H9 (cell line): ENCODE data around the gene POU1F1. TPM values are rescaled to one million over a fixed set of nuclear protein-coding genes. Genes with fewer than 3 reads are reported as not detected.

ENCODE experiments used
- DNase-seq: peaks from one replicate; pipeline ENCODE4 v3.0.0-alpha.2; 2017
- H2AFZ ChIP-seq: one replicate; pipeline ENCODE4 v1.6.1; 2013; ENCODE audit warnings: mild to moderate bottlenecking, low read length, control low read depth, moderate library complexity
- H2AK5ac ChIP-seq: 2 replicates; pipeline ENCODE4 v1.6.1; 2013; ENCODE audit warnings: low read length, control low read depth, mixed read lengths; ENCODE audit not compliant: insufficient read length
- H2BK120ac ChIP-seq: one replicate; pipeline ENCODE4 v1.6.1; 2013; ENCODE audit warnings: low read depth, mild to moderate bottlenecking, low read length, control low read depth, inconsistent platforms; ENCODE audit not compliant: poor library complexity, severe bottlenecking
- H2BK12ac ChIP-seq: 2 replicates; pipeline ENCODE4 v1.6.1; 2013; ENCODE audit warnings: low read length, control low read depth, mixed read lengths, low read depth; ENCODE audit not compliant: insufficient read length
- H2BK15ac ChIP-seq: 2 replicates; pipeline ENCODE4 v1.6.1; 2013; ENCODE audit warnings: low read depth, low read length, control low read depth
- H2BK20ac ChIP-seq: one replicate; pipeline ENCODE4 v1.6.1; 2013; ENCODE audit warnings: low read depth, mild to moderate bottlenecking, low read length, control low read depth, inconsistent platforms; ENCODE audit not compliant: poor library complexity, severe bottlenecking
- H2BK5ac ChIP-seq: 2 replicates; pipeline ENCODE4 v1.6.1; 2013; ENCODE audit warnings: low read length, control low read depth, mixed read lengths; ENCODE audit not compliant: insufficient read length
- H3K14ac ChIP-seq: 2 replicates; pipeline ENCODE4 v1.6.1; 2013; ENCODE audit warnings: low read length, control low read depth; ENCODE audit not compliant: insufficient read depth
- H3K18ac ChIP-seq: 2 replicates; pipeline ENCODE4 v1.6.1; 2013; ENCODE audit warnings: low read depth, mild to moderate bottlenecking, mixed read lengths, low read length, control low read depth; ENCODE audit not compliant: insufficient read length
- H3K23ac ChIP-seq: 2 replicates; pipeline ENCODE4 v1.6.1; 2013; ENCODE audit warnings: low read length, control low read depth, mixed read lengths, low read depth; ENCODE audit not compliant: insufficient read length
- H3K23me2 ChIP-seq: 2 replicates; pipeline ENCODE4 v1.6.1; 2013; ENCODE audit warnings: low read depth, mild to moderate bottlenecking, mixed read lengths, low read length, control low read depth; ENCODE audit not compliant: insufficient read length, poor library complexity, severe bottlenecking
- H3K27ac ChIP-seq: 2 replicates; pipeline ENCODE4 v1.5.1; 2013; ENCODE audit warnings: low read length, control low read depth, mixed read lengths, low read depth; ENCODE audit not compliant: insufficient read length
- H3K27me3 ChIP-seq: 2 replicates; pipeline ENCODE4 v1.6.1; 2013; ENCODE audit warnings: low read length, control low read depth, inconsistent platforms; ENCODE audit not compliant: insufficient read depth
- H3K4ac ChIP-seq: 2 replicates; pipeline ENCODE4 v1.6.1; 2013; ENCODE audit warnings: low read depth, mild to moderate bottlenecking, control low read depth, inconsistent platforms, low read length, moderate library complexity
- H3K4me1 ChIP-seq: 2 replicates; pipeline ENCODE4 v1.6.1; 2013; ENCODE audit warnings: low read length, control low read depth, inconsistent platforms; ENCODE audit not compliant: insufficient read depth
- H3K4me2 ChIP-seq: 2 replicates; pipeline ENCODE4 v1.6.1; 2013; ENCODE audit warnings: low read length, control low read depth, mixed read lengths; ENCODE audit not compliant: insufficient read length, insufficient read depth
- H3K56ac ChIP-seq: 2 replicates; pipeline ENCODE4 v1.6.1; 2013; ENCODE audit warnings: low read depth, mild to moderate bottlenecking, mixed read lengths, low read length, control low read depth; ENCODE audit not compliant: insufficient read length
- H3K79me1 ChIP-seq: 2 replicates; pipeline ENCODE4 v1.6.1; 2013; ENCODE audit warnings: low read depth, mild to moderate bottlenecking, moderate library complexity, low read length, control low read depth, inconsistent platforms; ENCODE audit not compliant: insufficient read depth, poor library complexity, severe bottlenecking
- H3K79me2 ChIP-seq: 2 replicates; pipeline ENCODE4 v1.6.1; 2013; ENCODE audit warnings: low read length, control low read depth, inconsistent platforms; ENCODE audit not compliant: insufficient read depth
- H3K9ac ChIP-seq: 2 replicates; pipeline ENCODE4 v1.6.1; 2013; ENCODE audit warnings: low read length, control low read depth, mixed read lengths; ENCODE audit not compliant: insufficient read length; ENCODE audit errors: extremely low read depth
- H3K9me3 ChIP-seq: one replicate; pipeline ENCODE4 v1.6.1; 2013; ENCODE audit warnings: low read depth, low read length, inconsistent platforms; ENCODE audit not compliant: control insufficient read depth
- H3T11ph ChIP-seq: one replicate; pipeline ENCODE4 v1.6.1; 2013; ENCODE audit warnings: mild to moderate bottlenecking, low read length, control low read depth, inconsistent platforms
- H4K20me1 ChIP-seq: one replicate; pipeline ENCODE4 v1.6.1; 2013; ENCODE audit not compliant: control insufficient read depth, insufficient read length, insufficient read depth
- H4K5ac ChIP-seq: 2 replicates; pipeline ENCODE4 v1.6.1; 2013; ENCODE audit warnings: low read depth, mild to moderate bottlenecking, mixed read lengths, low read length, control low read depth; ENCODE audit not compliant: insufficient read length
- H4K8ac ChIP-seq: replicated peaks from 2 replicates; pipeline ENCODE4 v1.6.1; 2013; ENCODE audit warnings: low read length, control low read depth, mixed read lengths, low read depth; ENCODE audit not compliant: insufficient read length
- H4K91ac ChIP-seq: 2 replicates; pipeline ENCODE4 v1.6.1; 2013; ENCODE audit warnings: low read depth, mild to moderate bottlenecking, moderate library complexity, mixed read lengths, low read length, control low read depth; ENCODE audit not compliant: insufficient read length
- H3K27ac Mint-ChIP-seq, 3 experiments: 2 replicates in 2 of 3; 3 replicates in 1 of 3; pipeline ENCODE4 v1.8.0; 2020 to 2021; ENCODE audit warnings: mixed read lengths in 3 of 3, mild to moderate bottlenecking in 1 of 3, moderate library complexity in 1 of 3
- H3K27me3 Mint-ChIP-seq: 2 replicates; pipeline ENCODE4 v1.8.0; 2021; ENCODE audit warnings: low read depth, mild to moderate bottlenecking, moderate library complexity, mixed read lengths
- H3K36me3 Mint-ChIP-seq, 3 experiments: 2 replicates in 2 of 3; 3 replicates in 1 of 3; pipeline ENCODE4 v1.8.0; 2020 to 2021; ENCODE audit warnings: low read depth in 3 of 3, mixed read lengths in 3 of 3; ENCODE audit not compliant: insufficient read depth in 1 of 3
- H3K4me1 Mint-ChIP-seq, 2 experiments: 2 replicates each; pipeline ENCODE4 v1.8.0; 2020; ENCODE audit warnings: mixed read lengths in 2 of 2
- H3K4me3 Mint-ChIP-seq, 2 experiments: 2 replicates in 1 of 2; 3 replicates in 1 of 2; pipeline ENCODE4 v1.8.0; 2020 to 2021; ENCODE audit warnings: mild to moderate bottlenecking in 2 of 2, mixed read lengths in 2 of 2, moderate library complexity in 1 of 2
- H3K9me3 Mint-ChIP-seq, 2 experiments: 2 replicates in 1 of 2; 3 replicates in 1 of 2; pipeline ENCODE4 v1.8.0; 2020; ENCODE audit warnings: mild to moderate bottlenecking in 2 of 2, mixed read lengths in 2 of 2, moderate library complexity in 1 of 2
- CTCF ChIP-seq: fragments of 200-600 bp; sonication (generic); conservative IDR thresholded peaks from 3 replicates; pipeline ENCODE4 v1.8.0; 2021; ENCODE audit warnings: antibody characterized with exemption, mild to moderate bottlenecking
- WGBS: extraction: QIAGEN DNeasy Blood & Tissue Kit; methylation state at CpG from one replicate; pipeline ENCODE4 v1.1.7; 2013; ENCODE audit warnings: missing lambda C conversion rate, low lambda C conversion rate, mixed read lengths; ENCODE audit not compliant: insufficient read length; ENCODE audit errors: extremely low coverage; 5-methylcytosine and 5-hydroxymethylcytosine counted together
- total RNA-seq: library from RNA; stranded (reverse); gene quantifications from 2 replicates; pipeline ENCODE4 v1.2.1, GENCODE V29; 2021

POU1F1 gene
- total RNA-seq, 1 experiment from 2014 or later = not detected

- Histone ChIP-seq H2BK12ac (no peak overlapping the region), H4K8ac (no peak overlapping the region), H3K27me3 (no peaks in the 10 kb centered on the region), H3K18ac (no peak overlapping the region), H2BK5ac (no peak overlapping the region), H3K79me2 (no peaks in the 10 kb centered on the region), H4K5ac (no peak overlapping the region), H2BK20ac (no peak overlapping the region), H3K9me3 (no peaks in the 10 kb centered on the region), H2BK120ac (no peak overlapping the region), H3K27ac (no peak overlapping the region), H3K23ac (no peak overlapping the region), H3K79me1 (no peaks in the 10 kb centered on the region), H3T11ph (no peak overlapping the region), H4K20me1 (no peaks in the 10 kb centered on the region), H3K4ac (no peak overlapping the region), H2AK5ac (no peak overlapping the region), H2BK15ac (no peak overlapping the region), H3K56ac (no peak overlapping the region), H3K23me2 (no peaks in the 10 kb centered on the region), H3K9ac (no peak overlapping the region), H3K4me2 (no peak overlapping the region), H3K14ac (no peak overlapping the region), H3K4me1 (no peaks in the 10 kb centered on the region), H4K91ac (no peak overlapping the region), H2AFZ (no peak overlapping the region)
- no peak for DNase-seq
- Mint-ChIP-seq H3K4me1 (no peaks in the 10 kb centered on the region), H3K27me3 (no peaks in the 10 kb centered on the region), H3K9me3 (no peaks in the 10 kb centered on the region), H3K4me3 (no peak overlapping the region), H3K27ac (no peak overlapping the region), H3K36me3 (no peaks in the 10 kb centered on the region)
- no peak for TF ChIP-seq CTCF
- no CpG with 5 or more reads among the region's 4 CpGs for WGBS
Measured at GRCh38 chr3:87272718-87273341, 3.6 kb downstream of the POU1F1 start.
